ENCODE measurements around the gene ABHD17A.

Gene ABHD17A

DNA sequence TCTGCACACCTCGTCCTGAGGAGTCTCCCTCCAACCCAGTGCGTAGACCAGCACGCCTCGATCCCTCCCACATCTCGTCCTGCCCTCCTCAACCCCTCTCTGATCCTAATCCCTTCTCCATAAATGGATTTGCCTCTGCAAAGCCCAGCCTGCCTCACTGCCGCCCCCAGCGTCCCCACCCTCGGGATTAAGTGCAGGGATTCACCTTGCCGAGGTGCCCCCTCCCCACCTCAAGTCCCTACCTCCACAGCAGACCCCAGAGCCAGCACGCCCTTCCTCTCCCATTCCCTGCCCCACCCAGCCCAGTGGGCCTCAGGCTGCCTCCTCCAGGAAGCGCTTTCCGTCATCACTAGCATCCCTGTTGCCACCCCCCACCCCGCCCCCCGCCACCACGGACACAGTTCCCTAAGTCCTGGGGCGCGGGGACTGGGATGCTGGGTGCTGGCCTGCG is 25.9 kb downstream of the ABHD17A start:
- H3K27ac ChIP-seq, result no peak overlapping the region
- no peak overlapping the region for H3K4me3 ChIP-seq (ENCODE audit: low read depth, low read length)
- H3K36me3 ChIP-seq (replicated peaks), result no peaks in the 10 kb centered on the region
- no peaks in the 10 kb centered on the region for H3K27me3 ChIP-seq (replicated peaks)
- TF ChIP-seq, protein P1, sequence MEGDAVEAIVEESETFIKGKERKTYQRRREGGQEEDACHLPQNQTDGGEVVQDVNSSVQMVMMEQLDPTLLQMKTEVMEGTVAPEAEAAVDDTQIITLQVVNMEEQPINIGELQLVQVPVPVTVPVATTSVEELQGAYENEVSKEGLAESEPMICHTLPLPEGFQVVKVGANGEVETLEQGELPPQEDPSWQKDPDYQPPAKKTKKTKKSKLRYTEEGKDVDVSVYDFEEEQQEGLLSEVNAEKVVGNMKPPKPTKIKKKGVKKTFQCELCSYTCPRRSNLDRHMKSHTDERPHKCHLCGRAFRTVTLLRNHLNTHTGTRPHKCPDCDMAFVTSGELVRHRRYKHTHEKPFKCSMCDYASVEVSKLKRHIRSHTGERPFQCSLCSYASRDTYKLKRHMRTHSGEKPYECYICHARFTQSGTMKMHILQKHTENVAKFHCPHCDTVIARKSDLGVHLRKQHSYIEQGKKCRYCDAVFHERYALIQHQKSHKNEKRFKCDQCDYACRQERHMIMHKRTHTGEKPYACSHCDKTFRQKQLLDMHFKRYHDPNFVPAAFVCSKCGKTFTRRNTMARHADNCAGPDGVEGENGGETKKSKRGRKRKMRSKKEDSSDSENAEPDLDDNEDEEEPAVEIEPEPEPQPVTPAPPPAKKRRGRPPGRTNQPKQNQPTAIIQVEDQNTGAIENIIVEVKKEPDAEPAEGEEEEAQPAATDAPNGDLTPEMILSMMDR (IDR thresholded peaks at IDR 0.05; ENCODE audit: low read depth, low read length, missing control alignments), result no peak
- in situ Hi-C loops (cut with HindIII; ENCODE audit: low pct_ligation_motif_present, low sequenced_read_pairs), result no loop called here
- no peak for DNase-seq

DNA sequence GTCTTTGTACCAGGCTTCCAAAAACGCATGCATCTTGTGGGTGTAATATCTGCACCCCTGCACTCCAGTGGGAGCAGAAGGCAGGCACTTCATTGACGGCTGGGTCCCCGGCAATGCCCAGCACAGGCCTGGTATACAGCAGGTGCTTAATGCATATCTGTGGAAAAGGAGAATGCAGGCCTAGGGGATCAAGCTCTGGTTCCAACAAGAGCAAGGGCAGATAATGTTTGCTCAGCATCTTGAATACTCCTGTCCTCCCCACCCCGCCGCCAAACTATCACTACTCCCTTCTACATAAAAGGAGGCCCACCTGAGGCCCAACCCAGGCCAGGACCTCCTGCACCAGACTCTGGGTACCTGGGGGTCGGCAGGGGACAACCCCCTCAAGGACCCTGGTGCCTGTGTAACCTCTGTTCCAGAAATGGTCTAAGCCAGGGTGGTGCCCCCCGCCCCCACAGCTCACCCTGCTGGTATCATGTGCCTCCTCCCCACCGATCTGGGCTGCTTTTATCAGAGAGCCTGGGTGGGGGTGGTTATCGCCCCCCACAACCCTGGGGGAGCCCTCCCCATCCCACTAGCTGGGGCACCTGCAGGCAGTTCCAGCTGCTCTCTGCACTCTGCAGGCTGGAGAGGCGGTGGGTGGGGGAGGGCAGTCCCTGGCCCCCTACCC is 26.7 kb downstream of the ABHD17A start:
- no peak overlapping the region for H3K4me3 ChIP-seq (ENCODE audit: low read depth, low read length)
- DNase-seq, result no peak
- in situ Hi-C loops (cut with HindIII; ENCODE audit: low pct_ligation_motif_present, low sequenced_read_pairs), result no loop called here
- no peaks in the 10 kb centered on the region for H3K27me3 ChIP-seq (replicated peaks)
- TF ChIP-seq, protein P1 (IDR thresholded peaks at IDR 0.05; ENCODE audit: low read depth, low read length, missing control alignments), result no peak
- no peak overlapping the region for H3K27ac ChIP-seq
- H3K36me3 ChIP-seq (replicated peaks), result peaks cover 3% of the 10 kb centered on the region

GRCh38 chr19:1857648-1858326 is 27.5 kb downstream of the ABHD17A start:
- DNase-seq, result no peak
- peak overlapping the region; percentile 31 for H3K27ac ChIP-seq
- in situ Hi-C loops (cut with HindIII; ENCODE audit: low pct_ligation_motif_present, low sequenced_read_pairs), result no loop called here
- no peaks in the 10 kb centered on the region for H3K27me3 ChIP-seq (replicated peaks)
- H3K36me3 ChIP-seq (replicated peaks), result peaks cover 3% of the 10 kb centered on the region
- TF ChIP-seq, protein P1 (IDR thresholded peaks at IDR 0.05; ENCODE audit: low read depth, low read length, missing control alignments), result no peak
- H3K4me3 ChIP-seq (ENCODE audit: low read depth, low read length), result peak overlapping the region; percentile 52

DNA sequence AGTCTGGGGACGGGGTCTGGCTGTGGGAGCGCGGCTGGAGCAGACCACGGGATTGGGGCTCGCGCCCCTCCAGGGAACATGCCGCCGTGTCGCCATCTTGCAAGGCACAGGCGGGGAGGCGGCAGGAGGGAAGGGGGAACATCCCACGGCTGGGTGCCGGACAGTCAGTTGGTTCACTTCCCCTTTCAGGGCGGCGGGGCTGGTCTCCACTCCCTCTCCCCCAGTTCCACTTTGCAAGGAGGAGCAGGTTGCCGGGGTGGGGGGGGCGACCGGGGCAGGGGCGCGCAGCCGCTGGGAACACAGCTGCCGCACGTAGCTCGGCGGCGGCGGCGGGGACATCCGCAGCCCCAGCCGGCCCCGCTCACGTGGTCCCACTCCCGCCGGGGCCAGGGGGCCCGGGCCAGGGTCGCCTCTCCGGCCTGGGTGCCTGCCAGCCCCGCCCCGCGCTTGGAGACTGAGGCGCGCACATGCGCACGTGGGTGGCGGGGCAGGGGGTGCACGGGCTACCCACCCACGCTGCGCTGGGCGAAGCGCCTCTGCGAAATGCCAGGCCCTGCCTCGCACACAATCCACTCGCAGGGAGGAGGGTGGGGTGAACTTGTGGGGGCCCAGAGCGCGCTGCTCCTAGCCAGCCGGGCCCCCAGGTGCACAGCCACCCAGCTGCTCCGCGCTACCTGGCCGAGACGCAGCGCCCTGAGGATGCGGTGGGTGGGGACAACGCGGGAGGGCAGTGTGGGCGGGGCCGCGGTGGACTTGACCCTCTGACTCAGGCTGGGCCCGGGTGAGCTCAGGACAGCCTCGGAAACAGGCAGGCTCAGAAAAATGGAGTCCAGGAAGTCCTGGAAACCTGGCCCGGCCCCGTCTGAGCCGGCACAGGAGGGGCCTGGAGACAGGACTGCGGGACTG is 28.3 kb downstream of the ABHD17A start:
- in situ Hi-C loops (cut with HindIII; ENCODE audit: low pct_ligation_motif_present, low sequenced_read_pairs), result no loop called here
- H3K4me3 ChIP-seq (ENCODE audit: low read depth, low read length), result peak overlapping the region; percentile 52
- peak overlapping the region; percentile 31 for H3K27ac ChIP-seq
- peak; percentile 60 for DNase-seq
- TF ChIP-seq, protein P1 (IDR thresholded peaks at IDR 0.05; ENCODE audit: low read depth, low read length, missing control alignments), result no peak
- peaks cover 3% of the 10 kb centered on the region for H3K36me3 ChIP-seq (replicated peaks)
- no peaks in the 10 kb centered on the region for H3K27me3 ChIP-seq (replicated peaks)

GRCh38 chr19:1856345-1856697 is 29.0 kb downstream of the ABHD17A start:
- in situ Hi-C loops (cut with HindIII; ENCODE audit: low pct_ligation_motif_present, low sequenced_read_pairs), result no loop called here
- Histone ChIP-seq H3K27ac (peak overlapping the region; percentile 19), H3K4me3 (ENCODE audit: low read depth, low read length) (peak overlapping the region; percentile 32), H3K27me3 (replicated peaks) (no peaks in the 10 kb centered on the region), H3K36me3 (replicated peaks) (peaks cover 3% of the 10 kb centered on the region)
- TF ChIP-seq, protein P1 (IDR thresholded peaks at IDR 0.05; ENCODE audit: low read depth, low read length, missing control alignments), result no peak
- no peak for DNase-seq

Data from brain microvascular endothelial cell (primary cell).